Smooth muscle cell (in vitro differentiated cells): ENCODE results near the gene GOSR2. TPM values are rescaled to one million over a fixed set of nuclear protein-coding genes. Genes with fewer than 3 reads are reported as not detected.
A peak's percentile ranks its signal among the peaks of the same experiment; 100 is the strongest.

Experiments
- DNase-seq: peaks from one replicate; lab custom pipeline; 2025; ENCODE audit not compliant: unreplicated experiment; lab: John Stamatoyannopoulos, UW
- H2AFZ ChIP-seq: fragments of 200-600 bp; sonication (generic); 2 replicates; pipeline ENCODE4 v1.6.0; 2016; ENCODE audit warnings: antibody characterized with exemption, low read depth, mild to moderate bottlenecking
- H3F3A ChIP-seq: fragments of 200-600 bp; sonication (generic); 2 replicates; pipeline ENCODE4 v1.6.0; 2017; ENCODE audit warnings: antibody characterized with exemption, low read depth
- H3K27ac ChIP-seq: fragments of 200-600 bp; sonication (generic); 2 replicates; pipeline ENCODE4 v1.5.1; 2016; ENCODE audit warnings: low read depth, mild to moderate bottlenecking
- H3K27me3 ChIP-seq: fragments of 200-600 bp; sonication (generic); 2 replicates; pipeline ENCODE4 v1.6.1; 2016; ENCODE audit warnings: low read depth, mild to moderate bottlenecking
- H3K36me3 ChIP-seq: fragments of 200-600 bp; sonication (generic); 2 replicates; pipeline ENCODE4 v1.5.1; 2016; ENCODE audit warnings: low read depth
- H3K4me1 ChIP-seq: fragments of 200-600 bp; sonication (generic); 2 replicates; pipeline ENCODE4 v1.5.1; 2016; ENCODE audit warnings: low read depth
- H3K4me2 ChIP-seq: fragments of 200-600 bp; sonication (generic); 2 replicates; pipeline ENCODE4 v1.6.0; 2016; ENCODE audit warnings: mild to moderate bottlenecking
- H3K4me3 ChIP-seq: fragments of 200-600 bp; sonication (generic); 2 replicates; pipeline ENCODE4 v1.5.1; 2016; ENCODE audit warnings: mild to moderate bottlenecking
- H3K79me2 ChIP-seq: fragments of 200-600 bp; sonication (generic); 2 replicates; pipeline ENCODE4 v1.6.0; 2016; ENCODE audit warnings: low read depth, mild to moderate bottlenecking
- H3K9ac ChIP-seq: fragments of 200-600 bp; sonication (generic); 2 replicates; pipeline ENCODE4 v1.6.0; 2016; ENCODE audit warnings: low read depth
- H3K9me3 ChIP-seq: fragments of 200-600 bp; sonication (generic); replicated peaks from 2 replicates; pipeline ENCODE4 v1.5.1; 2016; ENCODE audit warnings: low read depth
- H4K20me1 ChIP-seq: fragments of 200-600 bp; sonication (generic); 2 replicates; pipeline ENCODE4 v1.6.0; 2016; ENCODE audit warnings: low read depth
- WGBS: methylation state at CpG from one replicate; pipeline ENCODE4 v1.1.7; 2016; ENCODE audit warnings: low lambda C conversion rate; 5-methylcytosine and 5-hydroxymethylcytosine counted together
- polyA plus RNA-seq: library from polyadenylated mRNA; unstranded; fragments of >200 nt; fragmentation: Nextera tagmentation; extraction: Ambion mirVana; gene quantifications from 2 replicates; pipeline ENCODE4 v1.2.1, GENCODE V29; 2016
- total RNA-seq: library from RNA; depleted of rRNA; stranded (reverse); fragments of >200 nt; gene quantifications from 2 replicates; pipeline ENCODE4 v1.2.3, GENCODE V29; 2014
- TF ChIP-seq, protein P1 (sequence below): fragments of 200-600 bp; sonication (generic); IDR thresholded peaks from 2 replicates; pipeline ENCODE4 v1.5.1; 2017; ENCODE audit warnings: borderline replicate concordance, mild to moderate bottlenecking, antibody characterized with exemption; ENCODE audit not compliant: insufficient read depth, poor library complexity, severe bottlenecking

GOSR2 gene
- total and polyA plus RNA-seq, 2 experiments from 2014 or later, result 38.0 to 64.5 TPM

DNA sequence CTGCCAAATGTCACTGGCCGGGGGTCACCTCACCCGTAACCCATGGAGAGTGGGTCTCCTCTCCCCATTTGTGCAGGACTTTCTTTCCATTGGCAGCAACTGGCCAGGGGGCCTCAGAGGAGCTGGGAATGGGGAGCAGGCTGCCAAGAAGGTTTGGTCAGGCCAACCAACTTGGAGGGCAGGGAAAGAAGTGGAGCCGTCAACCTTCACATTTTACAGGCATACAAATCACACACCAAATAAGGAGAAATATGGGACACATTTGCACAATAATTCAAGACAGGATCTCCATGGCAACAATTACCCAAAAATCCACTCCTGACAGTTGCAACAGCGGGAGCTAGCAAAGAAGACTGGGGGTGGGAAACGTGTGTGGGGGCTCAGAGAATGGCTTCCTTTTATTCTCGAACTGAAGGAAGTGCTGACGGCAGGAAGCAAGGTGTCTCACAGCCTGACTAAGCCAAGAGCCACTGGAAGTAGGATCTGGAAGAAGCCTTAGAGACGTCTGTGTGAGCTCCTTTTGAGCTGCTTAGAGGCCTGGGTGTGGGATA is 35.2 kb downstream of the GOSR2 start:
- no peak overlapping the region for H3K4me3 ChIP-seq
- no peak overlapping the region for H3K9ac ChIP-seq
- H2AFZ ChIP-seq, result no peak overlapping the region
- no peak overlapping the region for H3K27ac ChIP-seq
- 67% methylated on average over 8 of the region's 8 CpGs for WGBS
- TF ChIP-seq, protein P1, sequence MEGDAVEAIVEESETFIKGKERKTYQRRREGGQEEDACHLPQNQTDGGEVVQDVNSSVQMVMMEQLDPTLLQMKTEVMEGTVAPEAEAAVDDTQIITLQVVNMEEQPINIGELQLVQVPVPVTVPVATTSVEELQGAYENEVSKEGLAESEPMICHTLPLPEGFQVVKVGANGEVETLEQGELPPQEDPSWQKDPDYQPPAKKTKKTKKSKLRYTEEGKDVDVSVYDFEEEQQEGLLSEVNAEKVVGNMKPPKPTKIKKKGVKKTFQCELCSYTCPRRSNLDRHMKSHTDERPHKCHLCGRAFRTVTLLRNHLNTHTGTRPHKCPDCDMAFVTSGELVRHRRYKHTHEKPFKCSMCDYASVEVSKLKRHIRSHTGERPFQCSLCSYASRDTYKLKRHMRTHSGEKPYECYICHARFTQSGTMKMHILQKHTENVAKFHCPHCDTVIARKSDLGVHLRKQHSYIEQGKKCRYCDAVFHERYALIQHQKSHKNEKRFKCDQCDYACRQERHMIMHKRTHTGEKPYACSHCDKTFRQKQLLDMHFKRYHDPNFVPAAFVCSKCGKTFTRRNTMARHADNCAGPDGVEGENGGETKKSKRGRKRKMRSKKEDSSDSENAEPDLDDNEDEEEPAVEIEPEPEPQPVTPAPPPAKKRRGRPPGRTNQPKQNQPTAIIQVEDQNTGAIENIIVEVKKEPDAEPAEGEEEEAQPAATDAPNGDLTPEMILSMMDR, result no peak
- H3K4me1 ChIP-seq, result no peaks in the 10 kb centered on the region
- no peaks in the 10 kb centered on the region for H3K27me3 ChIP-seq
- H3F3A ChIP-seq, result peaks cover 8% of the 10 kb centered on the region
- no peak for DNase-seq
- H4K20me1 ChIP-seq, result no peaks in the 10 kb centered on the region
- peaks cover 2% of the 10 kb centered on the region for H3K9me3 ChIP-seq
- no peak overlapping the region for H3K4me2 ChIP-seq
- no peaks in the 10 kb centered on the region for H3K36me3 ChIP-seq
- H3K79me2 ChIP-seq, result no peaks in the 10 kb centered on the region

DNA sequence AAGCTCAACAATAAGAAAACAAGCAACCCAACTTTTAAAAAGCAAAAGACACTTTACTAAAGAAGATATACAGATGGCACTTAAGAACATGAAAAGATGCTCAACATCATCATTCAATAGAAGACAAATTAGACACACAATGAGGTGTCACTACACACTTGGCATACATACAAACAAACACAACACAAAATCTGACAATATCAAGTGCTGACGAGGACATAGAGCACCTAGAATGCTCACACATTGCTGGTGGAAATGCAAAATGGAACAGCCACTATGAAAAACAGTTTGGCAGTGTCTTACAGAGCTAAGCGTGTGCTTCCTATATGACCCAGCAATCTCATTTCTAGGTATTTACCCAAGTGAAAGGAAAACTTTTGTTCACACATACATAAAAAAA is 37.2 kb downstream of the GOSR2 start:
- no peaks in the 10 kb centered on the region for H4K20me1 ChIP-seq
- TF ChIP-seq, protein P1, result no peak
- no peak overlapping the region for H2AFZ ChIP-seq
- 48% methylated on average over 2 of the region's 2 CpGs for WGBS
- no peak overlapping the region for H3K27ac ChIP-seq
- no peak overlapping the region for H3K4me3 ChIP-seq
- no peak for DNase-seq
- no peaks in the 10 kb centered on the region for H3K79me2 ChIP-seq
- H3K27me3 ChIP-seq, result no peaks in the 10 kb centered on the region
- H3F3A ChIP-seq, result peaks cover 8% of the 10 kb centered on the region
- H3K4me1 ChIP-seq, result no peaks in the 10 kb centered on the region
- no peak overlapping the region for H3K9ac ChIP-seq
- no peaks in the 10 kb centered on the region for H3K36me3 ChIP-seq
- peaks cover 2% of the 10 kb centered on the region for H3K9me3 ChIP-seq
- H3K4me2 ChIP-seq, result no peak overlapping the region

DNA sequence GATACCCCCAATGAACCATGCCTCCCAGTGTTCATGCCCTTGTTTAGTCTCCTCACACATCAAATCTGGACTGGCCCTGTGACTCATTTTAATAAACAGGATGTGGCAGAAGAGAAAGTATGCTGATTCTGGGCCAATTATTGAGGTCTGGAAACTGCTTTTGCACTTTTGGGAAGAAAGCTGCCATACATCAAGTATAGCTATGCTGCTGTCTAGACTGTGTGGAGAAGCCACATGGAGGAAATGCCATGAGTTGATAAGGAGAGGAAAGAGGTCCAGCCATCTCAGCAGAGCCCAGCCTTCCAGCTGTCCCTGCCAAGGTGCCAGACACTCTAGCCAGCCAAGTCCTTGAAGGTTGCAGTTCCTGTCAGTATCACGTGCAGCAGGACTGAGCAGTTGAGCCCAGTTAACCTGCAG is 39.4 kb downstream of the GOSR2 start:
- no peaks in the 10 kb centered on the region for H3K36me3 ChIP-seq
- DNase-seq, result no peak
- 22% methylated on average over 1 of the region's 1 CpG for WGBS
- H3K27ac ChIP-seq, result peak overlapping the region; percentile 67
- peaks cover 2% of the 10 kb centered on the region for H3K9me3 ChIP-seq
- peaks cover 8% of the 10 kb centered on the region for H3F3A ChIP-seq
- H3K4me2 ChIP-seq, result peak overlapping the region; percentile 16
- TF ChIP-seq, protein P1, result no peak
- H4K20me1 ChIP-seq, result no peaks in the 10 kb centered on the region
- H3K9ac ChIP-seq, result no peak overlapping the region
- no peaks in the 10 kb centered on the region for H3K79me2 ChIP-seq
- no peaks in the 10 kb centered on the region for H3K4me1 ChIP-seq
- H2AFZ ChIP-seq, result no peak overlapping the region
- H3K4me3 ChIP-seq, result no peak overlapping the region
- no peaks in the 10 kb centered on the region for H3K27me3 ChIP-seq

DNA sequence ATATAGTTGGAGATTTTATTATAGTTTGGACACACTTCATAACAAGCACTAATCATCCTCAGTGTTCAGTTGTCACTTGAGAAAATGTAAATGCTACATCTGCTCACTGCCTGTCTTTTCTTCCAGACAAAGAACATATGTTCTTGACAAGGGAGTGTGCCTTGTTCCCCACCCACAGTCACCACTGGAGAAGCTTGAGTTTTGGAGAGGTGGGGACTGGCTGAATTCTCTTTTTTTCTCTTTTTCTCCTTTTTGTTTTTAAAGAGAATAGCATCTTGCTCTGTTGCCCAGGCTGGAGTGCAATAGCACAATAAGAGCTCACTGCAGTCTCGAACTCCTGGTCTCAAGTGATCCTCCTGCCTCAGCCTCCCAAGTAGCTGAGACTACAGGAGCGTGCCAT is 40.6 kb downstream of the GOSR2 start:
- Histone ChIP-seq H3F3A (peaks cover 8% of the 10 kb centered on the region), H4K20me1 (no peaks in the 10 kb centered on the region), H3K9me3 (peaks cover 2% of the 10 kb centered on the region), H3K27me3 (no peaks in the 10 kb centered on the region), H3K36me3 (no peaks in the 10 kb centered on the region), H3K9ac (no peak overlapping the region), H3K4me1 (no peaks in the 10 kb centered on the region), H3K4me2 (no peak overlapping the region), H3K4me3 (no peak overlapping the region), H2AFZ (no peak overlapping the region), H3K79me2 (no peaks in the 10 kb centered on the region), H3K27ac (no peak overlapping the region)
- TF ChIP-seq, protein P1, result no peak
- WGBS, result 72% methylated on average over 2 of the region's 2 CpGs
- DNase-seq, result no peak
